K562 (cell line): ENCODE data around the gene FTSJ3. TPM values are rescaled to one million over a fixed set of nuclear protein-coding genes. Genes with fewer than 3 reads are reported as not detected.

Experiments
- ATAC-seq: fragments of 200-7000 bp; cut with Tn5 transposase; 3 replicates; pipeline ENCODE4 v1.9.1; 2020; ENCODE audit warnings: moderate library complexity
- BruUV-seq: library from RNA; stranded (reverse); fragments of 400-500 nt; replicated peaks from 2 replicates; lab custom pipeline; 2021; lab: Mats Ljungman, UMichigan
- CTCF ChIA-PET: fragments of 300-600 bp; formaldehyde crosslinking; extraction: SDS; loops from one replicate; lab custom pipeline; 2021; ENCODE audit warnings: low intra/inter-chr PET ratio; lab: Yijun Ruan, JAX
- POLR2A ChIA-PET: fragments of 300-600, 350-650 bp; sonication (Branson Sonifier 250); formaldehyde crosslinking; extraction: SDS; loops from one replicate; lab custom pipeline; 2021; ENCODE audit warnings: antibody characterized with exemption, inconsistent platforms; lab: Yijun Ruan, JAX
- DNase-seq, 4 experiments: peaks; one replicate each; pipeline versions ENCODE4 v3.0.0 to v3.0.0-alpha.2; 2011 to 2018; ENCODE audit warnings: low spot score in 3 of 4, mixed read lengths in 3 of 4; ENCODE audit errors: extremely low read depth in 1 of 4
- FAIRE-seq: peaks from 2 replicates; lab custom pipeline; 2011; peaks lifted over from hg19 to GRCh38; lab: Jason Lieb, UNC
- H2AFZ ChIP-seq: 2 replicates; pipeline ENCODE4 v1.6.0; 2011; ENCODE audit warnings: low read depth, low read length, control low read depth, inconsistent platforms
- H3K27ac ChIP-seq: fragments of 200-600 bp; 3 replicates; pipeline ENCODE4 v1.8.0; 2011; ENCODE audit warnings: low read depth, mild to moderate bottlenecking, control low read depth, inconsistent platforms, low read length, moderate library complexity, mixed read lengths; ENCODE audit errors: extremely low read depth
- H3K27me3 ChIP-seq, 2 experiments: fragments of 300-600 bp in 1 of 2; 2 replicates in 1 of 2; 3 replicates in 1 of 2; pipeline versions ENCODE4 v1.6.0 to v1.8.0; 2011; ENCODE audit warnings: inconsistent platforms in 2 of 2, low read length in 2 of 2, mild to moderate bottlenecking in 1 of 2, mixed read lengths in 1 of 2, moderate library complexity in 1 of 2; ENCODE audit not compliant: control insufficient read depth in 2 of 2, insufficient read depth in 2 of 2
- H3K36me3 ChIP-seq: fragments of 300-600 bp; 3 replicates; pipeline ENCODE4 v1.8.0; 2011; ENCODE audit warnings: mild to moderate bottlenecking, low read length, inconsistent platforms; ENCODE audit not compliant: control insufficient read depth, insufficient read depth
- H3K4me1 ChIP-seq, 2 experiments: fragments of 200-600 bp in 1 of 2; replicated peaks in 1 of 2; 2 replicates in 1 of 2; 3 replicates in 1 of 2; pipeline versions ENCODE4 v1.5.1 to v1.8.0; 2011; ENCODE audit warnings: inconsistent platforms in 2 of 2, low read length in 2 of 2, mild to moderate bottlenecking in 1 of 2, mixed read lengths in 1 of 2, moderate library complexity in 1 of 2; ENCODE audit not compliant: control insufficient read depth in 2 of 2, insufficient read depth in 2 of 2
- H3K4me2 ChIP-seq: 2 replicates; pipeline ENCODE4 v1.6.1; 2011; ENCODE audit warnings: low read length, control low read depth, inconsistent platforms, mixed read lengths; ENCODE audit not compliant: insufficient read depth
- H3K4me3 ChIP-seq: fragments of 200-600 bp; sonication (generic), shearing (Covaris generic); 2 replicates; pipeline ENCODE4 v1.5.1; 2016; ENCODE audit warnings: control low read depth, inconsistent platforms
- H3K79me2 ChIP-seq: fragments of 200-600 bp; 3 replicates; pipeline ENCODE4 v1.8.0; 2011; ENCODE audit warnings: low read length, inconsistent platforms; ENCODE audit not compliant: control insufficient read depth, insufficient read depth
- H3K9ac ChIP-seq, 2 experiments: 2 replicates each; pipeline versions ENCODE4 v1.6.0 to v1.6.1; 2011; ENCODE audit warnings: low read depth in 2 of 2, low read length in 2 of 2, control low read depth in 1 of 2, inconsistent platforms in 1 of 2, mild to moderate bottlenecking in 1 of 2, mixed read lengths in 1 of 2; ENCODE audit not compliant: insufficient read depth in 1 of 2
- H3K9me1 ChIP-seq: one replicate; pipeline ENCODE4 v1.6.0; 2011; ENCODE audit warnings: inconsistent platforms, mild to moderate bottlenecking, low read length, moderate library complexity; ENCODE audit not compliant: control insufficient read depth, insufficient read depth
- H3K9me3 ChIP-seq: replicated peaks from 2 replicates; pipeline ENCODE4 v1.5.1; 2011; ENCODE audit warnings: low read depth, low read length, inconsistent platforms; ENCODE audit not compliant: control insufficient read depth, insufficient read depth
- H4K20me1 ChIP-seq: replicated peaks from 2 replicates; pipeline ENCODE4 v1.6.1; 2011; ENCODE audit warnings: low read length, inconsistent platforms, mixed read lengths; ENCODE audit not compliant: control insufficient read depth, insufficient read depth
- C11orf30 ChIP-seq: fragments of 450-650 bp; IDR thresholded peaks from 2 replicates; pipeline ENCODE4 v1.6.1; 2016; ENCODE audit warnings: low read depth, mild to moderate bottlenecking
- POLR2A ChIP-seq: fragments of 450-650 bp; conservative IDR thresholded peaks from 2 replicates; pipeline ENCODE4 v1.6.1; 2016
- POLR2AphosphoS5 ChIP-seq: IDR thresholded peaks from 2 replicates; pipeline ENCODE4 v1.6.1; 2011; ENCODE audit warnings: mild to moderate bottlenecking, low read depth, low read length, moderate library complexity; ENCODE audit not compliant: control insufficient read depth, insufficient read depth
- WGBS: fragments of 100-300 bp; shearing (Covaris generic); methylation state at CpG from one replicate; pipeline ENCODE4 v1.1.6; 2016; ENCODE audit warnings: low coverage, mixed read lengths; ENCODE audit not compliant: insufficient coverage; ENCODE audit errors: missing lambda C conversion rate; 5-methylcytosine and 5-hydroxymethylcytosine counted together
- in situ Hi-C: fragments of 300-500 bp; cut with MboI; formaldehyde crosslinking; loops from 4 replicates; pipeline ENCODE4 v1.15.0; 2018; ENCODE audit warnings: inconsistent platforms, mixed read lengths
- intact Hi-C: fragments of 100-400 bp; cut with micrococcal nuclease; formaldehyde crosslinking; loops from 2 replicates; pipeline ENCODE4 v1.14.2; 2022
- polyA plus RNA-seq, 8 experiments: library from polyadenylated mRNA; depleted of rRNA in 4 of 8; stranded (reverse) in 5 of 8; unstranded in 3 of 8; fragments of >200 nt; fragmentation: Nextera tagmentation in 2 of 8; fragmentation: Illumina TruSeq in 1 of 8; extraction: Ambion mirVana in 2 of 8; extraction: Trizol in 1 of 8; gene quantifications; 2 replicates each; pipeline versions ENCODE4 v1.2.1 to v1.2.3, GENCODE V29; 2011 to 2014; ENCODE audit warnings: inconsistent platforms in 1 of 8, missing spikeins in 1 of 8
- total RNA-seq, 7 experiments: library from RNA; depleted of rRNA in 6 of 7; stranded (reverse); fragments of >200 nt in 6 of 7; fragmentation: Illumina TruSeq in 2 of 7; extraction: Trizol in 2 of 7; gene quantifications; 2 replicates each; pipeline versions ENCODE4 v1.2.1 to v1.2.3, GENCODE V29; 2011 to 2021; ENCODE audit warnings: low replicate concordance in 1 of 7
- TF ChIP-seq, protein P1 (sequence below): fragments of 450-650 bp; IDR thresholded peaks from 2 replicates; pipeline ENCODE4 v1.6.1; 2018; ENCODE audit warnings: mild to moderate bottlenecking, low read depth; ENCODE audit not compliant: partially characterized antibody

The FTSJ3 gene
- total and polyA plus RNA-seq, 9 of the 15 experiments (the other 6 are each of a cell fraction or from before 2014, with no cell fraction given) = 18.0 to 65.6 (median 52.4) TPM

GRCh38 chr17:63833026-63833740 is 5.7 kb upstream of the FTSJ3 start:
- 90% methylated on average over 14 of the region's 14 CpGs for WGBS

More at GRCh38 chr17:63833026-63833740, 5.7 kb upstream of the FTSJ3 start:
- DNase-seq = no peak
- Histone ChIP-seq H3K36me3 (peaks cover 97% of the 10 kb centered on the region), H3K4me2 (no peak overlapping the region), H3K4me1 (peaks cover 11 to 15% of the 10 kb centered on the region in 2 experiments; a peak in 4 of 5 replicates), H3K79me2 (peaks cover 32% of the 10 kb centered on the region), H3K9me1 (no peaks in the 10 kb centered on the region), H3K4me3 (no peak overlapping the region), H3K9ac (0 out of 4 replicates have a peak overlapping the region, but pooled peaks of 1 of the 2 experiments have one; percentile 40), H3K27me3 (no peaks in the 10 kb centered on the region), H3K27ac (no peak overlapping the region), H2AFZ (no peak overlapping the region), H3K9me3 (no peaks in the 10 kb centered on the region), H4K20me1 (no peaks in the 10 kb centered on the region)
- ChIA-PET POLR2A (interaction anchor here (0.9 to 1.3 kb wide), 6 partner anchors 9 to 59 kb away, joined by 3 to 8 read pairs (median 5); partner anchors contain the start of genes DDX42 and SMARCD2), CTCF (interaction anchor here (2.4 kb wide), 1 partner anchor 408 kb away, joined by 7 read pairs; no protein-coding TSS in a partner anchor)
- intact Hi-C loops = loop anchor here (10.0 kb wide), 1 partner anchor 138 kb away; no protein-coding TSS in a partner anchor
- in situ Hi-C loops = loop anchor here (25.0 kb wide), 1 partner anchor 396 kb away; the partner anchor contains the start of gene CYB561
- TF ChIP-seq POLR2A = 0 out of 2 replicates have a peak, but pooled peaks have one; percentile 29
- TF ChIP-seq C11orf30 = no peak
- TF ChIP-seq POLR2AphosphoS5 = peak; percentile 17; the same call in 1 of the 2 replicates
- TF ChIP-seq, protein P1, sequence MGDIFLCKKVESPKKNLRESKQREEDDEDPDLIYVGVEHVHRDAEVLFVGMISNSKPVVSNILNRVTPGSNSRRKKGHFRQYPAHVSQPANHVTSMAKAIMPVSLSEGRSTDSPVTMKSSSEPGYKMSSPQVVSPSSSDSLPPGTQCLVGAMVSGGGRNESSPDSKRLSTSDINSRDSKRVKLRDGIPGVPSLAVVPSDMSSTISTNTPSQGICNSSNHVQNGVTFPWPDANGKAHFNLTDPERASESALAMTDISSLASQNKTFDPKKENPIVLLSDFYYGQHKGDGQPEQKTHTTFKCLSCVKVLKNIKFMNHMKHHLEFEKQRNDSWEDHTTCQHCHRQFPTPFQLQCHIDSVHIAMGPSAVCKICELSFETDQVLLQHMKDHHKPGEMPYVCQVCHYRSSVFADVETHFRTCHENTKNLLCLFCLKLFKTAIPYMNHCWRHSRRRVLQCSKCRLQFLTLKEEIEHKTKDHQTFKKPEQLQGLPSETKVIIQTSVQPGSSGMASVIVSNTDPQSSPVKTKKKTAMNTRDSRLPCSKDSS = no peak
- no TSS peak for BruUV-seq
- no peak for ATAC-seq
- no peak for FAIRE-seq
